RKO (cell line): ENCODE data around the gene C11orf54.

ENCODE experiments used
- DNase-seq: peaks from one replicate; pipeline ENCODE4 v3.0.0-alpha.2; 2016; ENCODE audit warnings: low spot score

C11orf54 gene

DNA sequence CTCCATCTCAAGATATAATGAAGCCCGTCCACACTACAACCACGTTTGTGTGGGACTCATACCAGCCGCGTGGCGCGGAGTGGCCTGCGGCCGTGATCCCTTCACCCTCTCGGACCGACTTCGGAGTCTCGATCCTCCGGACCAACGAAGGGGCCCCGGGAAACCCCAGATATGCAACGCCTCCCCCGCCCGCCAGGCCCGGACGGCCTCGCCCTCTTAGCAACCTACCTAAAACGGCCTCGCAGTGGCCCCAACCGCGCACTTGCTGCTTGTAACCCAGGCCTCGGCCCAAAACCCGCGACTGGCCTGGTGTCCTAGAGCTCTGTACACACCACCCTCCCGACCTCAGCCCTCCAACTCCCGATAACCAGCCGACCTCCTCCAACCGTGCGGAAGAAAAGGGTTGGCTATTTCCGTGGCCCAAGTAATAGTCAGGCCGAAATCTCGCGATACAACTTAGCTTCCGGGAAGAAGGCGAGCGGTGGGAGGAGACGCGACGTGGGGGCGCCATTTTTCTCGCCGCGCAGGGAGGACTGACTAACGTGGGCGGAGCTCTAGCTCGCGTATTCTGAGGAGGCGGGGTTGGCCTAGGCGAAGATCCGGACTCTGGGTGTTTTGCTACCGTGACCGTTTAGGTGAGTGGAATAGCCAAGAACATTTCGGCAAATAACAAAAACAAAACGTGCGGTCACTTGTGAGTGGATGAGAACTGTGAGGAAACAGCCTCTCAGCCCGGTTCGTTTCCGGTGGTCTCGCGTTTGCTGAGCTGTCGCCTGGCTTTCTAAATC is at the start of gene C11orf54, which contains the start of gene TAF1D:
Gene C11orf54 (plus strand): TSS at position 579 of the 788 bp plus-strand sequence. CDS start 5,722 bp downstream, outside the sequence.
Gene TAF1D (minus strand): TSS at position 402 of the 788 bp plus-strand sequence. CDS start 2,191 bp downstream, outside the sequence.
- DNase-seq: peak; percentile 97

DNA sequence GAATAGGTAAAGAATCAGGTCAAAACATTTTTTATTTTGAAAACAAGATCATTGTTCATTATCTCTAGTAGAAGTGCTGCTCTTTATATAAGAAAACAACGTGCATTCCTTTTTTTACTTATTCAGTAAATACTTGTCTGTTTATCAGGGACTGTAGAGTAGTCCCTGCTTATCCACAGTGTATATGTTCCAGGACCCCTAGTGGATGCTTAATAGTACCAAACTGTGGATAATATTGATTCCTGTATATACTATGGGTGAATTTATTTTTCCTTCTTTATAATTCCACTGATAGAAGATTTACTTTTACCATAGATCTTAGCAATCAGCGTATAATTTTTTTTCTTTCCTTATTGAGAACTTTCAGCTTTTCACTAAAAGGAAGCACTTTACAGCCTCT is 47.4 kb upstream of the C11orf54 start:
- peak; percentile 12 for DNase-seq

DNA sequence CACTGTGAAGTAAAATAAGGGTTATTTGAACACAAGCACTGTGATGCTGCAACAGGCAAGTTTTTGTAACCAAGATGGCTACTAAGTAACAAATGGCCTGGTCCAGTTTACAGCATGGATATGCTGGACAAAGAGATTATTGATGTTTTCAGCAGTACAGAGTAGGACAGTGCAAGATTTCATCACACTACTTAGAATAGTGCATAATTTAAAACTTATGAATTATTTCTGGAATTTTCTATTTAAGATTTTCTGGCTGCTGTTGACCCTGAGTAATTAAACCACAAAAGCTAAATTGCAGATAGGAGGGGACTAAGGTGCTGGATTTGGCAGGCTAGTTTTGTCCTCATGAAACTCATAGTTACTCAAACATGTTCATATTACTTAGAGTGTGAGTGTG is 46.9 kb upstream of the C11orf54 start:
- no peak for DNase-seq

DNA sequence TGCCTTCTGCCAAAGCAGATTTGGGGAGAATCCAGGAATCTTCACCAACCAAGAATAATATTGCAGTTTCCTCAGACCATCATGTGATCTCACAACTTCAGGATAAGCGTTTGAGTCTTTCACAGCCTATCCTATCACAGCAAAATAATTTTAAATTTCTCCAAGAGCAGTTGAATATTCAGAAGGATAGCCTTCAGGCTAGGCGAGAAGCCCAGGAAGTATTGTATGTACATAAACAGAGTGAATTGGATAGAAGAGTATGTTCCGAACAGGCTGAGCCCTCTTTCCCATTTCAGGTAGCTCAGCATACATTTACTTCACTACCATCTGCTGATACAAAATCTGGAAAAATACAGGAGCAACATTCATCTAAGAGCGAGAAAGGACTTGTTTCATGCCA is 43.9 kb upstream of the C11orf54 start:
- no peak for DNase-seq

DNA sequence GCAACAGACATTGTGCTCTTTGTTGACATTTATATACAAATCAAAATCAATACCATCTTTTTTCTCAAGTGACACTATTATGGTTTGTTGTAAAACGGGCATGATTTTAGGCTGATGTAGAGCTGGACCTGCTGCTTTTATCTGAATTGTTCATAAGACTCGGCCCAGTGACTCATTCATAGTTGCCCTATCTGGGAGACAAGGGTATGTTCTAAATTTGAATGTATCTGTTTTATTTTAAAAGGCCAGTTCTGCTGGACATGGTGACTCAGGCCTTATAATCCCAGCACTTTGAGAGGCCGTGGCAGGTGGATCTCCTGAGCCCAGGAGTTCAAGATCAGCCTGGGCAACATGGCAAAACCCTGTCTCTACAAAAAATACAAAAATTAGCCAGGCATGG is 40.6 kb upstream of the C11orf54 start:
- DNase-seq: no peak

DNA sequence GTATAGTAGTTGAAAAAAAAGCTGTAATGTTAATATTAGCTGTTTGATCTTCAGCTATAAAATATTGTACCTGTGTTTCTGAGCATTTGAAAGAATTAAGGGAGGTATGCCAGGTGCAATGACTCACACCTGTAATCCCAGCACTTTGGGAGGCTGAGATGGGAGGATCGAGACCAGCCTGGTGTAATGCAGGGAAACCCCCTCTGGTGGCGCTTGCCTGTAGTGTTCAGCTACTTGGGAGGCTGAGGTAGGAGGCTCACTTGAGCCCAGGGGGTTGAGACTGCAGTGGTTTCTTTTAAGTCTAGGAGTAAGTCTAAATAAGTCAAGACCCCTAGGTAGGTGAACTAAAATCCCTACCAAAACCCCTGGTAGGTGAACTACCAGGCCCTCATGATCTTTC is 37.2 kb upstream of the C11orf54 start:
- no peak for DNase-seq

DNA sequence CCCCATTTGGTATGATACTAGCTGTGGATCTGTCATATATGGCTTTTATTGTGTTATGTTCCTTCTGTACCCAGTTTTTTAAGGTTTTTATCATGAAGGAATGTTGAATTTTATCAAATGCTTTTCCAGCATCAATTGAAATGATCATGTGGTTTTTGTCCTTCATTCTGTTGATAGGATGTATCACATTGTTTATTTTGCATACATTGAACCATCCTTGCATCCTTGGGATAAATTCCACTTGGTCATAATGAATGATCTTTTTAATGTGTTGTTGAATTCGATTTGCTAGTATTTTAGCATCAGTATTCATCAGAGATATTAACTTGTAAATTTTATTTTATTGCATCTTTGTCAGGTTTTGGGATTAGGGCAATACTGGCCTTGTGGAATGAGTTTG is 31.2 kb upstream of the C11orf54 start:
- no peak for DNase-seq

DNA sequence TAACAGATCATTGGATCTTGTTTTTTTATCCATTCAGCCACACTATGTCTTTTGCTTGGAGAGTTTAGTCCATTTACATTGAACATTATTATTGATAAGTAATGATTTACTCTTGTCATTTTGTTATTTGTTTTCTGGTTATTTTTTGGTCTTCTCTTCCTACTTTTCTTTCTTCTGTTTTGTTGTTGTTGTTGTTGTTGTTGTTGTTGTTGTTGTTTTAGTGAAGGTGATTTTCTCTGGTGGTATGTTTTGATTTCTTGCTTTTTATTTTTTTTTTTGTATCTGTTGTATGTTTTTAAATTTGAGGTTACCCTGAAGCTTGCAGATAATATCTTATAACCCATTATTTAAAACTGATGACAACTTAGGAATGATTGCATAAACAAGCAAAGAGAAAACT is 28.8 kb upstream of the C11orf54 start:
- DNase-seq: no peak

DNA sequence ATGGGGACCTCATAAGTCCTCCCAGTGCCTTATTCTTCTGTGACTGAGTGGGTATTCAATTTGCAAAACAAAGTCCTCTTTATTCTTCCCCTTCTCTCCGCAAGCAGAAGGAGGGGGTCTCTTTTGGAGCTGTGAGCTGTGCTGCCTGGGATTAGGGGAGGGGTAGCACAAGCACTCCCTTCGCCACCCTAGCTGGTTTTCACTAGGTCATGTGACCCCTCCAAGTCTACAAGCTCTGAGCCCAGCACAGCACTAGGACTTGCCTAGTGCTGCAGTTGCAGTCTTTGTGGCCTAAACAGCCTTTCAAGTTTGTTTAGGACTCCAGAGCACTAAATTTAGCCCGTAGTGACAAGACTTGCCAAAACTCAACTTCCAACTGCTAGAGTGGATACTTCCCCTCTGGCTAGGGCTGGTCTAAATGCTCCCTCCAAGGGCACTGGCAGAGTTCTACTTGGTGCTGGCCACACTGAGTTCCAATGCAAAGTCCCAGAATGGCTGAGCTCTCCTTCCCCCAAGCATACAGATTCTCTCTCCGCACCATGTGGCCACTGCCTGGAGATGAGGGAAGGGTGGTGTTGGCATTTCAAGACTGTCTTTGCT is 25.6 kb upstream of the C11orf54 start:
- no peak for DNase-seq

DNA sequence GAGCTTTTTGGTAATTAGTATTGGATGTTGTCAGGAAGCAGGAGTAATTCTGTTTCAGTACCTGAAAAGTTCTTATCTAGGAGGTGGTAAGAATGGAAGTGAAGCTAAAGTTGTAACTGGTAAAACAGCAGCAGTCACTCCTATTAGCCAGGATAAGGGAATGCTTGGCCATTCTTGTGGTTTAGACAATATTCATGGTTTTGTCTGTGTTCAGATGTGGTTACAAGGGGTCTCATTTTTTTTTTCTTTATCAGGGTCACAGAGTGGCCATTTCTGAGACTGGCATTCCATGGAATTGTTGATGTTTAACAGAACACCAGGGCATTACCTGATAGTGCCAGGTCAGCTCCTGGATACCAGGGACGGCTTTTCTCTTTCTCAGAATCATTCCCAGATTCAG is 24.0 kb upstream of the C11orf54 start:
- DNase-seq: no peak

DNA sequence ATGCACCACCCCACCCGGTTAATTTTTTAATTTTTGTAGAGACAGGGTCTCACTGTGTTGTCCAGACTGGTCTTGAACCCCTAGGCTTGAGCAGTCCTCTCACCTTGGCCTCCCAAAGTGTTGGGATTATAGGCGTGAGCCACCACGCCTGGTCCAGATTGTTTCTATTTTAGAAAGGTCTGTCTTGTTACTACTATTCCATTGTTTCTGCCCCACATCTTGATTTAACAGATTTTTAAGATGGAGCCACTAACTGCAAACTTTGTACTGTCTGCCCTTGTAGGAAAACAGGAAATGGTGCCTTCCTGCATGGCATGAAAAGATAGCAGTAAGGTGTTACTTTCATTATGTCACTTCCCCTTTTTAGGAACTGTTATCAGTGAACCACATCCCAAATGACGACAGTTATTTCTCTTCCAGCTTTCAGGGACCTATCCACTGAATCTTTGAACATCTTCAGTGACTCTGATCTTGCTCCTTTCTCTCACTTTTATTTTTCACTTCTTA is 23.4 kb upstream of the C11orf54 start:
- DNase-seq: no peak

DNA sequence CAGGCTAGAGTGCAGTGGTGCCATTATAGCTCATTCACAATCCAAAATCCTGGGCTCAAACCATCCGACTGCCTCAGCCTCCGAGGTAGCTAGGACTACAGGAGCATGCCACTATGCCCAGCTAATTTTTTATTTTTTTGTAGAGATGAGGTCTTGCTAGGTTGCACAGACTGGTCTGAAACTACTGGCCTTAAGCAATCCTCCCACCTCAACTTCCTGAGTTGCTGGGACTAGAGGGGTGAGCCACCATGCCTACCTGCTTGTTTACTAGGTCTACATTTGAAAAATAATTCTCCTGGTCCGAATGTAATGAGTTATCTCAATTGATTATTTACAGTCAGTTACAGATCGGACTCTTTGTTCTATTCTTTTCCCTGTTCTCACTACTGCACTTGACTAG is 22.2 kb upstream of the C11orf54 start:
- no peak for DNase-seq

DNA sequence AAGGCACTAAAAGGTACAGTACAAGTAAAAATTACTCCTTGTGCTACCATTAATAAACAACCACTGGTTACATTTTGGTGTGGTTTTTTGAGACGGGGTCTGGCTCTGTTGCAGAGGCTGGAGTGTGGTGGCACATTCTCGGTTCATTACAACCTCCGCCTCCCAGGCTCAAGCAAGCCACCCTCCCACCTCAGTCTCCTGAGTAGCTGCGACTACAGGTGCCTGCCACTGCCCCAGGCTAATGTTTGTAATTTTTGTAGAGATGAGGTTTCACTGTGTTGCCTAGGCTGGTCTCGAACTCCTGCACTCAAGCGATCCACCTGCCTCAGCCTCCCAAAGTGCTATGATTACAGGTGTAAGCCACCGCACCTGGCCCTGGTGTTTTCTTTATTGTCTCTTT is 20.9 kb upstream of the C11orf54 start:
- DNase-seq: no peak

DNA sequence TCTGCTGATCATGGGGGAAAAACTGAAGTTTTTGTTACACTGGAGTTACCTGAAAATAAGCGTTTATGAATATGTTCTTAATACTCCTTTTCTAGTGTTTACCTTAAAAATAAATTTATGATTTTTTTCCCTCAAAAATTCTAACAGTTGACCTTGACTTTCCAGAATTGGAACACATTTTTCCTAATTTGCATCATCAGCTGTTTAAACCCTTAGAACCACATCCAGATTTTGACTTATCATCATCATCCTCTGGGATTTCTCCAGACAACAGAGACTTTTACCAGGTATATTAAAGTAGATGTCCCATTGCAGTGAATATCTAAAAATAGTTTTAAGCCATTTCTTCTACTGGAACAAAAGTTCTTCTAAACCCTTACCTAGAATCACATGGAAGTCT is 17.4 kb upstream of the C11orf54 start:
- no peak for DNase-seq

DNA sequence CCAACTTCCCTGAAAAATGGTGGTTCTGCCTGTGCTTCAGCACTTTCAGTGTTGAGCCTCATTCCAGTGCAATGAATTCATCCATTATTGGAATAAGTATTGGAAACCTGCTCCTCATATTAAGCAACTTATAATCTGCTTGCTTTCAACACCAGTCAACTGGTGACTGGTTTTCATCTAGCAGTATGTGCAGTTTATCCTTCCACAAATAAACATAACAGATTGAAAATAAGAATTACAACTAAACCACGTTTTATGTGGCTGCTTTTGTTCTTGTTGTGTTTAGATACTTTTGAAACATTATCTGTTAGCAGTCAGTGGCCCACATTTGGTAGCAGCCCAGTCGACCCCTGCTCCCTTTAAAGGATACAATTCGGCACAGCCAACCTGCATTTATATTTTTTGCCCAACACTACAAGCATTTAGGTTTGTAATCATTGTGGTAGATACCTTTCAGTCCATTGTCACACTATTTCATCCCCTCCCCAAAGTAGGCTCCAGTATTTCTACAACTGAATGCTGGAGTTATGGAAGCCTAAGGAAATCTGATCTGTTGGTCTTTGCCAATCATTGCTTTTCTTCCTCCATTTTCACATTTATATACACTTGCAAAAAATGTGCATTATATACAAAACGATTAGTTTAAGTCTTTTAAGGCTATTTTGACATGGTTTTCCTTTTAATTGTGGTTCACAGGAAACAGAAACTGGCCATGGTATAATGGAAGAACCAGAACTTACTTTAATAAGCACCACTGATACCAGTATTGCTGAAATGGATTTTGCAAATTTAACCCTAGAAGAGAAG is 13.3 kb upstream of the C11orf54 start:
- no peak for DNase-seq

DNA sequence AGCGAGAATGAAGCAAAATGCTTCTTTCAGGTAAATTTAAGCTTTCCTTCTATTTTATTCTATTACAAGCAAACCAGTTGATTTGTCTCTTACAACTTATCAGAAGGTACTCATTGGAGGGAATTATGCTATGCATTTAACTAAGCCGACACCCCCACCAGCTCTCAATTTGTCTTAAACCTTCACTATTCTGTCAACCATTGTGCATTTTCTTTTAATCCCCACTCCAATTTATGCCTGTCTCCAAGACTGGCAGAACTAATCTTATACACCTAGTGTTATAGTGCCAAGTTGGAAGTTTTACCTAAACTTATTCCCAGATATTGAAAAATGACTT is 12.7 kb upstream of the C11orf54 start:
- DNase-seq: no peak

DNA sequence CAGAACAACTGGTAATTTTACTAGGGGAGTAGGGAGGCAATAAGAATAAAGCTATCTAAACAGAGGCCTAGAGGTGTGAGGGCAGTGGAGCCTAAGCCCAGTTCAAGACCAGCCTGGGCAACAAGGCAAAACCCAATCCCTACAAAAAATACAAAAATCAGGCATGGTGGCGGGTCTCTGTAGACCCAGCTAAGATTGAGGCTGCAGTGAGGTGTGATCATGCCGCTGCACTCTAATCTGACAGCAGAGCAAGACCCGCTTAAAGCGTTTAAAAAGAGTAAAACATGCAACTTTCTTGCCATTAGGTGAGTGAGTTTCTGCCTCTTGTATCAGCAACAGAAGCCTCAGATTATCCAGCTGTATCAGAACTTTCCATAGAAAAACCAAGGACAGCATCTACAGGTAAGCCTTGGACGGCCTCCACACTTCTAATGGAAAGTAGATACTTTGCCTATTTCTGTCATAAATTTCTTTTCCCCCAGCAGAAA is 12.3 kb upstream of the C11orf54 start:
- DNase-seq: no peak

DNA sequence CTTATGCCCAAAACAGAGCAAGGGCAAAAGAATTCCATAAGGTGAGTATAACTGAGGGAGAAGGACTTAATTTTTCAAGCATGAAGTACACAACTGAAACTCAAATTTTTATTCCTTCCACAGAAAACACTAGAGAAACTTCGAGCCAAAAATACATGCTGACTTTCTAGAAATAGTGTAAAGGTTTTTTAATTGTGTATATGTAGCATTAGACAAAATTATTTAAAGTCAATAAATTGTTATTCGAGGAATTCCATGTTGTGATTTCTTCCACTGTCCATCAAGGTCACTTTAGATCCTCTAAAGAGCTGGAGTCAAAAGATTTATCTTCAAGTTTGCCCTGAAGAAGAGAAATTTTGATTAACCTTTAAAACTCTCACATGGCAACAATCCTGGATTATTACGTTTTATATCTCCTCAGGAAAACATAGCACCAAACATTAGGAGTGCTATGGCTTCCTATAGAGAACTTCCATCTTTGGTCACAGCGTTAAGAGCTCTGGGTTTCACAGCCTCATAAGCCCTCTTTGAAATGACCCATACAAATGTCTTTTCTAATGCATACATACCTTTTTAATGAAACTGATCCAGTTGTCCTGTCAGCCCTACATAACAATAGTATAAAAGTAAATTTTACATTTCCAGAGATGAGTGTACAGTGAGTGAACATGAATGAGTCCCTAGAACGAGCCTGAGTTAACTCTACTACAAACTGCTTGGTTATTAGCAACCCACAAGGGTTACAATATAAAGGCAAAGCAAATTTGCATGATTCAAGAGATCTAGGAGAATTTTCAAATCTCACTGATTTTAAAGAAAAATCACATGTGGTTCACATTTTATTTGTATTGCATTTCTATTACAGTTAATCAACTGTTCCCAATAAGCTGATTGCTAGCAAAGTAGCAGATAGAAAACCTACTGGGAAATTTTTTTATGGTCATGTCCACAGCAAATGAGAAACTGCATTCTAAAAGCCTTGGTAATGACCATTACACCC is 11.1 kb upstream of the C11orf54 start:
- DNase-seq: peak; percentile 27

DNA sequence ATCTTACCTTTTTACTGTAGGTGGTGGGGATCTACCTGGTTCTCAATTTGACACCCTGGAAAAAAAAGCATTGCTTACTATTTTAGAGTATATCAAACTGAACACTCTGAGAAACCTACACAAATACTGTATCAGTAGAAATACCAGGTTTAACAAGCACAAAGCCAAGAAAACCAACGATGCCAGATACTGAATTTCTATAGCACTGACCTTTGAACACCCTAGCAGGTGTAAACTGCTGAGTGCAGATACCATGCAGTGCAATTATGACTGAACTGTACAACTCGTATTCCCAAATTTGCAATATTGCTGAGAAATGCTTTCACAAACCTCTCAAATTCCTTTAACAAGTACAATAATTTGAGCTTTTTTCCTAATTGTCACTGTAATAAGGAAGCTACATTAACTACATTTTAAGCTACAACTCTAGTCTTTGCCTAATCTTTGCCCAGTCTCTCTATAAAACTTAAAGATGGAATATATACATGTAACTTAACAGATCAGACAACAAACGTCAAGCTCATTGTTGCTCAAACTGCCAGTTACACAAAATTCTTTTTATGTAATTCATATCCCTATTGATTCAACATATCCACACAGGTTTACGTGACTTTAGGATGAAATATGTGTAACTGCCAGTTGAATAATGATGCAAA is 9.1 kb upstream of the C11orf54 start:
- DNase-seq: no peak

DNA sequence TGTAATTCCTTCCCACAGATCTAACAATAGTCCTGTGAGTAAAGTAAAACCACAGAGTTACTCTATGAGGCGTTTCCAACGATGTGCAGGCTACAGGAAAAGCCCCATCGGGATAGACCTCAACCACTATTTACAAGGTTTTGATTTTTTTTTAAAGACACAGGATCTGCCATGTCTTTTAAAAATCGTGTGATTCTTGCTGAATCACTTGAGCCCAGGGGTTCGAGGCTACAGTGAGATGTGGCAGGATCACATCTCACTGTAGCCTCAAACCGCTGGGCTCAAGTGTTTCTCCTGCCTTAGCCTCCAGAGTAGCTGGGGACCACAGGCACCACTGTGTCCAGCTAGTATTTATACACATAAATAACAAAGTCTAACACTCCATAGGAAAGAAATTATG is 8.0 kb upstream of the C11orf54 start:
- no peak for DNase-seq
